ENCODE results near the gene CNGB1.

GRCh38 chr16:57912529-57913260 lies 58.2 kb downstream of the CNGB1 start:
- TF ChIP-seq, protein P1, sequence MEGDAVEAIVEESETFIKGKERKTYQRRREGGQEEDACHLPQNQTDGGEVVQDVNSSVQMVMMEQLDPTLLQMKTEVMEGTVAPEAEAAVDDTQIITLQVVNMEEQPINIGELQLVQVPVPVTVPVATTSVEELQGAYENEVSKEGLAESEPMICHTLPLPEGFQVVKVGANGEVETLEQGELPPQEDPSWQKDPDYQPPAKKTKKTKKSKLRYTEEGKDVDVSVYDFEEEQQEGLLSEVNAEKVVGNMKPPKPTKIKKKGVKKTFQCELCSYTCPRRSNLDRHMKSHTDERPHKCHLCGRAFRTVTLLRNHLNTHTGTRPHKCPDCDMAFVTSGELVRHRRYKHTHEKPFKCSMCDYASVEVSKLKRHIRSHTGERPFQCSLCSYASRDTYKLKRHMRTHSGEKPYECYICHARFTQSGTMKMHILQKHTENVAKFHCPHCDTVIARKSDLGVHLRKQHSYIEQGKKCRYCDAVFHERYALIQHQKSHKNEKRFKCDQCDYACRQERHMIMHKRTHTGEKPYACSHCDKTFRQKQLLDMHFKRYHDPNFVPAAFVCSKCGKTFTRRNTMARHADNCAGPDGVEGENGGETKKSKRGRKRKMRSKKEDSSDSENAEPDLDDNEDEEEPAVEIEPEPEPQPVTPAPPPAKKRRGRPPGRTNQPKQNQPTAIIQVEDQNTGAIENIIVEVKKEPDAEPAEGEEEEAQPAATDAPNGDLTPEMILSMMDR (IDR thresholded peaks at IDR 0.05): no peak
- TF ChIP-seq POLR2A (IDR thresholded peaks at IDR 0.05): no peak

All from Peyer's patch (tissue), 4 donors.